GM19238 (cell line): Measurements from ENCODE around the gene ADORA2A.

ENCODE experiments used
- DNase-seq: peaks from one replicate; pipeline ENCODE4 v3.0.0; 2011; ENCODE audit warnings: low spot score; ENCODE audit not compliant: insufficient read length

ADORA2A gene

DNA sequence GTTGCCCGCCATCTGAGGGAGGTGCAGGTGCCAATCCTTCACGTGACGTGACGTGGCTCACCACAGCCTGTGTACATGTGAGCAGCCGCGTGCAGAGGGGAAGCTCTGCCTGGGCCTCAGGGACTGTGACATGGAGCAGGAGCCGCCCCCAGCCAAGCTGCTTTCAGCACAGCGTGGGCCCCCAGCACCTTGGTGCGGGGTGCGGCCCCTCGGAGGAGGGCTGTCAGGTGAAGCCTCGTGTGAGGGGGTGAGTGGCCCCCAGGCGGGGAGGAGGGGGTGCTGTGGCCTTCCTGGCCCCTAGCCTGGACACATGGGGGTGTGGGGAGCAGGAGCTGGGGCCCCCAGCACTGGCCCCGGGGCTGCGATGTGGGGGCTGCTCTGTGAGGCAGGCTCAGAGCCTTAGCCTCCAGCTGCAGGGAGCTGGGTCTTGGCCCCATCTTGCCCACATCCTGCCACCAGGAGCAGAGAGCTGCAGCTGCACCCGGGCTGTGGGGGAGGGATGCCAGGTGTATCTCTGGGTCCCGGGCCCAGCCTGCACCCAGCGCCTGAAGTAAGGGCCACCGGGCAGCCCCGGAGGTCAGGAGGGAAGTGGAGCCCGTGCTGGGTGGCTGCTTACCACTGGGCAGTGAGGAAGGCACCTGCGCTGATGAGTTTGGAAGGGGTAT is at the start of gene ADORA2A:
Gene ADORA2A (plus strand): TSS at position 100 of the 665 bp plus-strand sequence. CDS start 5,806 bp downstream, outside the sequence.
- peak; percentile 86 for DNase-seq

DNA sequence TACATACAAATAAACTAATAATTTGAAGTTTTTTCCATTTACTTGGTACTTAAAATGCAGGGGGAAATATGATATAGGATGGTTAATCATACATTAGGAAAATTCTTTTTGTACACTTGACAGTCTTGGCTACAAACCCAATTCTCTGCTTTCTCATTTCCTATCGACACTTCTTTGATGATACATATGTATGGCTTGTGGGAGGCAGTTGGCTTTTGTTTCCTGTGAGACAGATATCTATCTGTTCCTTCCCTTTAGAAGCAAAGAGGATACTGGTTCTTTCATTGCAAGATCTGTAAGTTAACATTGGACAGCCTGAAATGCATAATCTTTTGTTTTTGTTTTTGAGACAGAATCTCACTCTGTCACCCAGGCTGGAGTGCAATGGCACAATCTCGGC is 47.9 kb upstream of the ADORA2A start:
- no peak for DNase-seq

DNA sequence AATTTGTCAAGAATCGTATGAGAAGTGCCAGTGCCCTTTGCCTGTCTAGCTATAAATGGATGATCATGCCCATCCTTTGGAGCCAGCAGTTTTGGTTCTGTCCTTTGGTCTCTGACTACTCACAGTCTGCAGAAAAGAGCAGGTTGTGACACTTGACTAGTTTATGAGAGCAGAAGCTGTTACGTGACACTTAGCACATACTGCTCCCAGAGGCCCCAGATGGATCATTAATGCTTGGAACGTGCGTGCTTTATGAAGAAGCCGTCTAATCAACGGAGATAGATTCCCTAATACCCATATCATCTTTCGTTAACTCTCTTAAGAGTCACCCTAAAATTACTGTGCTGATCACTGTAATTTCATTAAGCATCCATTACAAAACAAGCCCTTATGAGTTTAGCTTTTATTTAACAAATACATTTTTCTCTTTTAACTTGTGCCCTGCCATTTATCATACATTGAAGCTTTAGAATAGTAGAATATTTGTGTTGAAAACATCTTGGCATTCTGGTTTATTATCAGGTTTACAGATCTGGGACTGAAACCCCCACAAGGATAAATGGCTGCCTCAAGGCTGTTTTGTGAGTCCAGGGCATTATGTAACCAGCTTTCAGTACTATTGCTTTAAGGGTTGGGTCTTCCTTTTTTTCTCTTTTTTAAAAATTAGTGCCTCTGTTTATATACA is 47.0 kb upstream of the ADORA2A start:
- no peak for DNase-seq

DNA sequence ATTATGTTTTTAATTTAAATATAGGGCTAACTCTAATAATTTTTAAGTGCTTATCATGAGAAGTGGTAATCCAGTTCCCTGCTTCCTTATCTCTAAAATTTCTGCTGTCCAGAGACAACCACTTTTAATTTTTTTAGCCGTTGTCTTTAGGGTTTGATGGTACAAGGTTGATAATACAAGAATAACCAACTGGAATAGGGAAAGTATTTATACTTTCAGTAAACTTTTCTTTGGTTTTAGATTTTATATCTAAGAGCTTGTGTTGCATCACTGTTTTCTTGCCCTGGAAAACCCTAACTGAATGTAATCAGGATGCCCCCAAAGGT is 46.5 kb upstream of the ADORA2A start:
- no peak for DNase-seq

DNA sequence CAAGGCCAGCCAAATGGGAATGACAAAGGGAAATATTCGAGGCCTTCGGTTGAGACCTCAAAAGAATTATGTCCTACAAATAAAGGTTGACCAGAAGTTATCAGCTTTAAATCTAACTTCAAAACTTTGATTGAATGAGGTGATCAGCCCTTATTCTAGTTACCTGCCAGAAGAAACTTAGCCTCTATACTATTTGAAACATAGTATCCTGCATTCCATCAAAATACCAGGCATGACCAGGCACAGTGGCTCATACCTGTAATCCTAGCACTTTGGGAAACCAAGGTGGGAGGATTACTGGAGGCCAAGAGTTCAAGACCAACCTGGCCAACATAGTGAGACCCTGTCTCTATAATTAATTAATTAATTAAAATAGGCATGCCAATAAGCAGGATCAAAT is 44.3 kb upstream of the ADORA2A start:
- DNase-seq, result no peak

DNA sequence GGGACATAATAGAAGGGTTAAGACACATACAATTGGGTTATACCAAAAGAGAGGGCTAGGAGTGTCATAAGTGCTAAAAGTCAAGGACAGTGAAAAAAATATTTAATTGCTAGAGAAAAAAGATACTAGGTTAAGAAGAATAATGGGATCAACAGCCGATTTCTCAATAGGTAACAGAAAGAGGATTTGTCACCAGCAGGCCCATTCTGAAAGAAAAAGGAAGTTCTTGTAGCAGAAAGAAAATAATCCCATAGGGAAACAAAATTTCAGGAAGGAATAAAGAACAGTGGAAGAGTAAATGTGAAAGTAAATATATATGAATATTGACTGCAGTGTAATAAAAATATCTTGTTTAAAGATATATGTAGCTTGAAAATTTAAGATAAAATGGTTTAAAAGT is 43.3 kb upstream of the ADORA2A start:
- DNase-seq, result no peak

DNA sequence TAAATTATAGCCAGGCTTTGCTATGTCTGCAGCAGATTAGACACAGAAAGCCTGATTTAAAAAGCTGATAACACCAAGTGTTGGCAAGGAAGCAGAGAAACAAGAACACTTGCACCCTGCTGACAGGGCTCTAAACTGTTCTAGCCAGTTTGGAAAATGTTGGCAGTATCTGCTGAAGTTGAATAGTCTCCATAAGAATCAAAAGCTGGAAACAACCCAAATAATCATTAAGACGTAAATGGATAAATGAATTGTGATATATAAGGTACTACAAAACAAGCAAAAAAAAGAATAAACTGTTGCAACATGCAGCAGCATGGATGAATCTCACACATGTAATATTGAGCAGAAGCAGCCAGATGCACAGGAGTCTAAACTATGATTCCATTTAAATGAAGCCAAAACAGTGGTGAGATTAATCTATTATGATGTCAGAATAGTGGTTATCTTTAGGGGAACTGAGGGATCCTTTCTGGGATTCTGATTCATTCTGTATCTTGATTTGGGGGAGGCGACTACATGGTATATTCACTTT is 40.4 kb upstream of the ADORA2A start:
- DNase-seq, result no peak

DNA sequence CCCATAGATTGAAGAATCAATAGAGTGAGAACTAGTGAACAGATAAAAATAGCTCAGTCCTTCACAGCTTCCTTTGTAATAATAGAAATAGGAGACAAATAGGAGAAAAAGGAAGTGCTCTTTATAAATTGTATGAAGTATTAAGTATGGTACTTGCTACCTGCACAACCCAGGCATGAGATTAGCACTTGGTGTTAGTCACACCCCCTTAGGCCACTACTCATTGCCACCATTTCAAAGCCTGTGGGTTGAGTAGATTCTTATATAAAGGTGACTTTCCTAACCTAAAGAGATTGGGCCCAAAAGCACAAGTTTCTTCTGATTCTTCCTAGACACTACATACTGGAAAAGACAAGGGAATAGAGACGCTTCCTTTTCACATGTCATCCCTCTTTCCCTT is 37.7 kb upstream of the ADORA2A start:
- no peak for DNase-seq

DNA sequence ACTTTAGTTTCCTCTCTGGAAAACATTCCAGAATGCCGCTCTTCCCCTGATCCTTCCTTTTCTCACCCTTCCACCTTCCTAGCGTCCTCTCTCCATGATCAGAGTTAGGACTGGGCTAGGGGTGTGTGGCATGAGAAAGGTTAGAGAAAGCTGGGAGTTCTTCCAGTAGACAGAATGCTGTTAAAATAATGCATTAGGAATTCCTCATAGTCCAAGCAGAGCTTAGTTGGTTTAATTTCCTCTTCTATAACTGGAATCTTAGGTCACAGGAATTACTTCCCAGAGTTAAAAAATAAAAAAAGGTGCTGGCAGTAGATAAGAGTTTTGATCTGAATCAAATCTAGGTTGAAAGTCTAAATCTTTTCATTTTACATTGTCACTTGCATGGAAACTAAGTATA is 37.2 kb upstream of the ADORA2A start:
- no peak for DNase-seq

DNA sequence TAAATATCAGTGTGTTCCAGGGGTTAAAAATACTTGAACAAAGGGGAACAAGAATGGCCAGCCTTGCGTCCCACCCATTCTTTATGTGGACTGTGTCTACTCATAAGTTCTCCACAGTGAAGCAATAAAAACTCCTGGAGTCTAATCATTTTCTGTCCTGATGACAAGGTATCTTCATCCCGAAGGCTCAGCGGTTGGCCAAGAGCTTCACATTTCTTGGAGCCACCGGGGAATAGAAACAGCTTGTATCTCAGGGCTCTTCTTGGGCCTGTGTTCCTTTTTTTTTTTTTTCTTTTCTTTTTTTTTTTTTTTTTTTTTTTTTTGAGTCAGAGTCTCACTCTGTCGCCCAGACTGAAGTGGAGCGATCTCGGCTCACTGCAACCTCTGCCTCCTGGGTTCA is 36.8 kb upstream of the ADORA2A start:
- DNase-seq, result no peak

DNA sequence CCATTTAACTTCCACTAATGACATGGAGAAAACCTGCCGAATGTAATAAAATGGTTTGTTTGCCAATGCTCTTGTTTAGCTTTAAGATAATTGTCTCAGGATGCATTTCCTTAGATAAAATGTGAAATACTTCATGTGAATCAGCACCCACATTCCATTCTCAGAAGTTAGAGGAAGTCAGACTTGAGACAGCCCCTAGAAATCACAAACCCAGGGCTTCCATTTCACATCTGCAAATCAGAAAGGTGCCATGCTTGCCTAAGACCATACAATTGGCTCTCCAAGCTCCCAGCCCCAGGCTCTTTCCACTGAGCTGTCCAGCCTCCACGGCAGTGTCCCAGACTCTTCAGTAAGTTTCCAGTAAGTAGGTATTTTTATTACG is 35.6 kb upstream of the ADORA2A start:
- no peak for DNase-seq

DNA sequence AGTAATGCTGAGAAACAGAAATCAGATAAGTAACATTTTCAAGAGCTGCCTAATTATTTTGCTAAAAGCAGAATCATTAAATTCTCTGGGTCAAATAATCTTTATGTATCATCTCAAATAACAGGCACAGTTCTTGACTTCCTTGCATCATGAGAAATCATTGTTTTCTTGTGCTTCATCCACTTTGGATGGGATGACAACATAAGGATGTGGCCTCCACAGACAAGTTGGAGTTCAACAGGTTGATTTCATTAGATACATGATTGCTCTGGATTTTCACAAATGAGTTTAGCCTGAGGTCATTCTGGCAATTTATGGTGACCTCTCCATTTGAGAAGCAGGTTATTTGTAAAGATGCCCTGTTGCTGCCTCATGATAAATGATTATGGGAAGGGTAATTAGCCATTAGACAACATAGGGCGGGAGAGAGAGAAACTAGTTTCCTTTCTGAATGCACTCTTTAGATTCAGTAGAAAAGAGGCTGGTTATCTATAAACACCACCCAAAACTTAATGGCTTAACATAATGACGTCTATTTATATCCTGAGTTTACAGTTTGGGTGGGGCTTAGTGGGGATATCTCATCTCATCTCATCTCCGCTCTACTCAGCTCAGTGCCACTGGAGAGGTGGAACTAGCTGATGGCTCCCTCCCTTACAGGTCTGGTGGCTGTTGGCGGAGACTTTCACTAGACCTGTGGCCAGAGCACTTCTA is 35.0 kb upstream of the ADORA2A start:
- DNase-seq, result no peak

DNA sequence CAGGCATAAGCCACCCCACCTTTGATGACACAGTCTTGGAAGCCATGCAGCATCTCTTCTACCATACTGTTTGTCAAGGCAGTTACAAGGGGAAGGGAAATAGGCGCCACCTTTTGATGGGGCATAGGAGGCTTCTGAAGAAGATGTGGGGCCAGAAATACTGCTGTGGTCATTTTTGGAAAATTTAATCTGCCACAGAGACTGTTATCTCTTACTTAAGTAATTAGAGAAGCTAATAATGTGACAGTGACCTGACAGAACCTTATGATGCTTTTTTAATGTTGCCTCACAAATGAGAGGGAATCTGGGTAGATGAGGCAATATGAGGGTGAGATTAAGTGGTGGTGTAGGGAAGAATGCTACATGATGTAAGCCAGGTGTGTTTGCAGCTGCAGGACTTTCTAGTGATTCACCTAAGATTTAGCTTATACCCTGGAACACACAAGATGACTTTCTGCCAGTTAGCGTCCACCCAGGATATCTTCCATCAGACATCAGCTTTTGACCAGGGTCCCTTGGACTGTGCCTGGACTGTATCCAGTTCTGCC is 34.3 kb upstream of the ADORA2A start:
- DNase-seq, result no peak

DNA sequence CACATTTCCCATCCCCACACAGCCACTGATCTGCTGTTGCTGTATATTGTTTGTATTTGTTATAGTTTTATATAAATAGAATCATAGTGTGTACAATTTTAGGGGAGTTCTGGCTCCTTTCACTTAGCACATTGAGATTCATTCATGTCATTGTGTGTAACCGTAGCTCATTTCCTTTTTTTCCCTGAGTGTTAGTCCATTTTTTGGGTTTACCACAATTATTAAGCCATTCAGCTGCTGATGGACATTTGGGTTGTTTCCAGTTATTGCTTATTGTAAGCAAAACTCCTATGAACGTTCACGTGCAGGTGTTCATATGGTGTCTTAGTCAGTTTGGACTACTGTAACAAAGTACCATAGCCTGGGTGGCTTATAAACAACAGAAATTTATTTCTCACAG is 33.6 kb upstream of the ADORA2A start:
- DNase-seq, result no peak

DNA sequence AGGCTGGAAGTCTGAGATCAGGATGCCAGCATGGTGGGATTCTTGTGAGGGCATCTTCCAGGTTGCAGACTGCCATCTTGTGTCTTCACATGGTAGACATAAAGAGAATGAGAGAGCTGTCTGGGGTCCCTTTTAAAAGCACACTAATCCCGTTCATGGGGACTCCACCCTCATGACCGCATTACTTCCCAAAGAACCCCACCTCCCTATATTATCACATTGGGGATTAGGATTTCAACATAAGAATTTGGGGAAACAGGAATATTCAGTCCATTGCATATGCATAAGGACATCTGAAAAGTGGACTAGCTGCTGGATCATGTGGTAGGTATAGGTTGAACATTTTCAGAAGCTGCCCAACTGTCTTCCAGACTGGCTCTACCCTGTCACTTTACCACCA is 33.1 kb upstream of the ADORA2A start:
- DNase-seq, result no peak

DNA sequence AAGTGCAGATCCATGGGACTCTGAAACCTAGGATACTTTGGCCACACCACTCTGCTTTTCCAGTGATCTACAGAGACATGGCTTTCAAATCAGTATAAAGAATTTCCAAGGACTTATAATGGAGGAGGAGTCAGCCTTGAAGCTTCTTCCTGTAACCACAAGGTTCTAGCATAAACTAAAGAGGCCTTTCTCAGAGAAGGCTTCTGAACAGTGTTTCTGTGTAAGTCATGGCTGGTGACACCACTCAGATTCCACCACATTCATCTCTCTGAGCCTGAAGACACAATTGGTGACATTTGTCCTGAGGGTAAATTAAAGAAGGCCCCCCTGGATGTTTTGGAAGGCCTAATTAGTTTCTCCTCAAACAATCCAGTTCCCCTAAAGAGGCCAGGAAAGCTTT is 29.0 kb upstream of the ADORA2A start:
- DNase-seq, result no peak

DNA sequence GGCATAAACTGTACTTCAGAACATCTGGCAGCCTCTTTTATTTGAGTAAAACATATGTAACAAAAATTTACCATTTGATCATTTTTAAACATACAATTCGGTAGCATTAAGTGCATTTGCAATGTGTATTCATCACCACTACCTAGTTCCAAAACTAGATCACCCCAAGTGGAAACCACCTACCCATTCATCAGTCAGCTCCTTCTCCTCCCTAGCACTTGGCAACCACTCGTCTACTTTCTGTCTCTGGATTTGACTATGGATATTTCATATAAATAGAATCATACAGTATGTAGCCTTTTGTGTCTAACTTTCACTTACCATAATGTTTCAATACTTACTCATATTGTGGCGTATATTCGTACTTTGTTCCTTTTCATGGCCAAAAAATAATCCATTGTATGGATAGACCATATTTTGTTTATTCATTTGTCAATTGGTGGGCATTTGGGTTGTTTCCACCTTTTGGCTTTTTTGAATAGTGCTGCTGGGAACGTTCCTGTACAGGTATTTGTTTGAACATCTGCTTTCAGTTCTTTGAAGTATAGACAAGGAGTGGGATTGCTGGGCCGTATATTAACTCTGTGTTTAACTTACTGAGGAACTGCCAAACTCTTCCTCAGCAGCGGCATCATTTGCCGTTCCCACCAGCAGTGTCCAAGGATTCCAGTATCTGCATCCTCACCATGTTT is 27.2 kb upstream of the ADORA2A start:
- DNase-seq, result no peak

DNA sequence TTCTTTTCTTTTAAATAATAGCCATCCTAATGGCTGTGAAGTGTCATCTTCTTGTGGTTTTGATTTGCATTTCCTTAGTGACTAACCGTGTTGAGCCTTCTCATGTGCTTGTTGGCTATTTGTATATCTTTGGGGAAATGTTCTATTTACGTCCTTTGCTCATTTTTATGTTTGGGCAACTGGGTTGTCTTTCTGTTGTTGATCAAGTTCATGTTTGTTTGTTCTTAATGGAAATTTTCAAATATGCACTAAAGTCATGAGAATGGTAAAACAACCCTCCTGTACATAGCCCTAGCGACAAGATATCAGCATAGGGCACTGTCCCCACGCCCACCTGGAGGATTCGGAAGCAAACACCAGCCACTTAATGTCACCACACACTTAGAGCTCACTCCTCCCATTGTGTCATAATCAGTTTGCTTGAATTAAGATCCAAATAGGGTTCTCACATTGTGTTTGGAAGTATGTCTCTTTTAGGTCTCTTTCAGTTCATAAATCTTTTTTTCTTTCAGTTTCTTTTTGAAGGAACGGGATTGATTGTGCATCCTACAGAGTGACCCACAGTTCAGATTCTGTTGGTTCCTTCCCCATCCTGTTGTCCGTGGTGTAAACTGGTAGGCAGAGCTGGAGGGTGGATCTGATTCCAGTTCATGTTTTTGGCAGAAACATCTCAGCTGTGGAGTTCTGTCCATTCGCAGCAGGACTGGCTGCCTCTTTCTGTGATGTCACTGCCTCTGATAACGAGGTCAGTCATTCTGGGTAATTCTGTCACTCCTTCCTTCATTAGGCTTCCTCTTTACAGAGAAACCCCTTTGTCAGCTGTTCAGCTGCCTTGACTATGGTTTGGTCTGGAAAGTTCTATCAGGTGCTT is 26.4 kb upstream of the ADORA2A start:
- no peak for DNase-seq

DNA sequence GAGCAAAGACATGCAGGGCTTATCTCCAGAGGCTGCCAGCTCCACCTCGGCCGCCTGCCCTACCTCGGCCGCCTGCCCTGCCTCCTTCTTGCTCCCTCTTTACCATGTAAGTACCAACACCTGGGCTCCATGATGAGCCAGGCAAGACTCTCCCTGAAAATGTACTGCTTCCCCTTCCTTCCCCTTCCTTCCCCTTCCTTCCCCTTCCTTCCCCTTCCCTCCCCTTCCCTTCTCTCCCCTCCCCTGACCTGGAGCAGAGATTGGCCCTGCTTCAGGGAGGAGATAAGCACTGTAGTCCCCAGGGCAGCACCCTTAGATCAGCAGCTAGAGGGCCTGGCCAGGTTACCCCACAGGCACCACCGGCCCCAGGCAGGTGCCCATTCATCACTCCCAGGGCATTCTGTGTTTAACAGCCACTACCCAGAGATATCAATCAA is 25.4 kb upstream of the ADORA2A start:
- DNase-seq, result no peak

DNA sequence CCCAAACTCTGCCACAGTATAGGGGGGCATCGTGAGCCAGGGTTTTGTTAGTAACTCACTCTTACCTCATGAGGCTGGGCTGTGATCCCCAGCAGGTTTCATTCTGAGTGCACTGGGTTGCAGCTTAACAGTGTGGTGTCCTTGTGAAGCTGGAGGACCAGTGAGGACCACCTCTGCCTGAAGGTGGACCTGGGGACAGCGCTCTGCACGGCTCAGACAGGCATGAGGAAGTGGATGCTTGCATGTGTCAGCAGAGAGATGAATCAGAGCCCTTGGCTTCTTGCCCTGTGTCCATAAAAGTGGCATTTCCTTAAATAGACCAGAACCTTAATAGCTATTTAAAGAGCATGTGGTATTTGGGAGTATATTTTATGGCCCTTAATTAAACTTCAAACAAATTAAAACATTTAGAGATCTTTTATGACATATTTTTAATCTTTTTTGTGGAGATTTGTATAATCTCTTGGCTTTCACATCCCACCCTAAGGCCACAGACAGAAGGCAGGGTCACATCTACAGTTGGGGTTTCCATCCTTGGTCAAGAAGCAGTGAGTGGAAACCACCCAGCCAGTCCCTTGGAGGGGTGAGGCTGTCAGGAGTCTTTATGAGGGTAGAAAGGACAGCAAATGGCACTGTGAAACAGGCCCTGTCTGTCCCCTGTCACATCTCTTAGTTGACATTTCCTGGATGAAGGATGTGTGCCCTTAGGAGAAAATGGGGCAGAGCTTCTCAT is 24.8 kb upstream of the ADORA2A start:
- no peak for DNase-seq
